SK-N-MC (cell line): ENCODE results near the gene CAMTA1.

Source experiments
- DNase-seq: peaks from one replicate; pipeline ENCODE4 v3.0.0-alpha.2; 2011; ENCODE audit warnings: low read depth, low spot score
- H3K27ac ChIP-seq: fragments of 200-600 bp; sonication (generic); 2 replicates; pipeline ENCODE4 v1.5.1; 2016; ENCODE audit warnings: mixed run types
- H3K36me3 ChIP-seq: fragments of 200-600 bp; sonication (generic); 2 replicates; pipeline ENCODE4 v1.6.1; 2017; ENCODE audit warnings: antibody characterized with exemption, low read length, mixed read lengths; ENCODE audit not compliant: insufficient read depth
- H3K4me3 ChIP-seq: fragments of 200-600 bp; sonication (generic); 2 replicates; pipeline ENCODE4 v1.5.1; 2016
- H3K9ac ChIP-seq: fragments of 200-600 bp; sonication (generic); 2 replicates; pipeline ENCODE4 v1.8.0; 2017; ENCODE audit warnings: mixed run types, mixed read lengths; ENCODE audit not compliant: insufficient read length
- H3K9me3 ChIP-seq: fragments of 200-600 bp; sonication (generic); 2 replicates; pipeline ENCODE4 v1.6.1; 2017; ENCODE audit warnings: low read depth, mild to moderate bottlenecking, antibody characterized with exemption, low read length, moderate library complexity, mixed read lengths
- EZH2 ChIP-seq: fragments of 200-600 bp; sonication (generic); IDR thresholded peaks from one replicate; pipeline ENCODE4 v1.6.1; 2017; ENCODE audit warnings: antibody characterized with exemption
- FOXP2 ChIP-seq: optimal IDR thresholded peaks from 2 replicates; pipeline ENCODE3; 2011; ENCODE audit warnings: mild to moderate bottlenecking, moderate library complexity; ENCODE audit not compliant: insufficient read depth; ENCODE audit errors: extremely low read length, control extremely low read depth
- POLR2AphosphoS5 ChIP-seq: IDR thresholded peaks from 2 replicates; pipeline ENCODE4 v1.6.1; 2012; ENCODE audit warnings: mild to moderate bottlenecking, low read depth, low read length, borderline replicate concordance

The CAMTA1 gene

DNA sequence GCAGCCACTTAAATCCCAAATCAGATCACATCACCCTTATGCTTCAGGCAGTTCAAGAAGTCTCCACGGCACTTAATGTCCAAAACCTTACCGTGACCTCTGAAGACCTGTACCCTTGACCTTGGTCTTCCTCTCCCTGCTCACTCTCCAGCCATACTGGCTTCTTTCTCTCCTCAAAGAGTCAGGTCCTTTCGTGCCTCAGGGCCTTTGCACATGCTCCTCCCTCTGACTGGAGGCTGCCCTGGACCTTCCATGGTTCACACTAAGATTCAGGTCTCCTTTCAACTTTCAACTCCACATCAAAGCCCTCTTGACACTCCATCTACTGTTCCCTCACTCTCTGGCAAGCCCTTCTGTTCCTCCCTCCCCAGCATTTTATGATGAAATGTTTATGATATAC lies 695.9 kb downstream of the CAMTA1 start:
- Histone ChIP-seq H3K9me3 (no peaks in the 10 kb centered on the region), H3K36me3 (no peaks in the 10 kb centered on the region), H3K27ac (no peak overlapping the region), H3K4me3 (no peak overlapping the region), H3K9ac (no peak overlapping the region)
- no peak for DNase-seq
- TF ChIP-seq EZH2 (no peak), FOXP2 (no peak), POLR2AphosphoS5 (no peak)

- no peak for DNase-seq
- TF ChIP-seq POLR2AphosphoS5, result no peak
- TF ChIP-seq FOXP2, result no peak
- no peak for TF ChIP-seq EZH2
Measured at GRCh38 chr1:7482077-7482476, 696.8 kb downstream of the CAMTA1 start.

DNA sequence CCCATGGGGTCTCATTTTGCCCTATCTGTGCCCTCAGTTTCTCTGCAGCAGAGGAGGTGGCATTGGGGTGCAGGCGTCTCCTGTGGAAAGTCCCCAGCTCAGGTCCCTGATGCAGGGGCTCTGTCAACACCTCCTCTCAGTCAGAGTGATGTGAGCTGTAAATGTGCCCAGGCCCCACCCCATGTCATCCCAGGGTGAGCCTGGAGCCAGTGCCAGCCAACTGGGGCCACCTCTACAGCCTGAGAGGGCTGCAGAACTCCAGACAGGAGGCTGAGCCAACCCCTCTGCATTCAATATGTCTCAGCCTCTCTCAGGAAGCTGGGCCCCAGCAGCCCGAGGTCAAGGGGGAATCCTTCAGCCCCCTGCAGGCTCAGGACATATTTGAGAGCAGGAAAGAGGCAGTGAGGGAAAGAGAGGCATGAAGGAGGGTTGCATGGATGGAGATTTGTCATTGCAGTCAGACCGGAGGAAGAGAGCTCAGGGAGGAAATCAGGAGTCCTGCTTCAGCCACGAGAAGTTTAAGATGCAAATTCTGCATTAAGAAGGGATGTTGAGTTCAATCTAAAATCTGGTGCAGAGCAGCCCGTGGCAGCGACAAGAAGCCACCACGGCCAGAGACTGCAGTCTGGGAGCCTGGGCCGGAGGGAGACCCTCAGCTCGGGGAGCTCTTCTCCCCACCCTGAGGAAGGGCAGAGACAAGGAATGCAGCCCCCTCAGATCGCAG lies 697.7 kb downstream of the CAMTA1 start:
- Histone ChIP-seq H3K4me3 (no peak overlapping the region), H3K9ac (no peak overlapping the region), H3K27ac (no peak overlapping the region), H3K36me3 (no peaks in the 10 kb centered on the region), H3K9me3 (no peaks in the 10 kb centered on the region)
- no peak for TF ChIP-seq POLR2AphosphoS5
- no peak for TF ChIP-seq FOXP2
- TF ChIP-seq EZH2, result no peak
- no peak for DNase-seq

More at GRCh38 chr1:7482077-7482476, 696.8 kb downstream of the CAMTA1 start:
- H3K4me3 ChIP-seq, result no peak overlapping the region
- H3K36me3 ChIP-seq, result no peaks in the 10 kb centered on the region
- no peak overlapping the region for H3K9ac ChIP-seq
- H3K9me3 ChIP-seq, result no peaks in the 10 kb centered on the region
- H3K27ac ChIP-seq, result no peak overlapping the region

DNA sequence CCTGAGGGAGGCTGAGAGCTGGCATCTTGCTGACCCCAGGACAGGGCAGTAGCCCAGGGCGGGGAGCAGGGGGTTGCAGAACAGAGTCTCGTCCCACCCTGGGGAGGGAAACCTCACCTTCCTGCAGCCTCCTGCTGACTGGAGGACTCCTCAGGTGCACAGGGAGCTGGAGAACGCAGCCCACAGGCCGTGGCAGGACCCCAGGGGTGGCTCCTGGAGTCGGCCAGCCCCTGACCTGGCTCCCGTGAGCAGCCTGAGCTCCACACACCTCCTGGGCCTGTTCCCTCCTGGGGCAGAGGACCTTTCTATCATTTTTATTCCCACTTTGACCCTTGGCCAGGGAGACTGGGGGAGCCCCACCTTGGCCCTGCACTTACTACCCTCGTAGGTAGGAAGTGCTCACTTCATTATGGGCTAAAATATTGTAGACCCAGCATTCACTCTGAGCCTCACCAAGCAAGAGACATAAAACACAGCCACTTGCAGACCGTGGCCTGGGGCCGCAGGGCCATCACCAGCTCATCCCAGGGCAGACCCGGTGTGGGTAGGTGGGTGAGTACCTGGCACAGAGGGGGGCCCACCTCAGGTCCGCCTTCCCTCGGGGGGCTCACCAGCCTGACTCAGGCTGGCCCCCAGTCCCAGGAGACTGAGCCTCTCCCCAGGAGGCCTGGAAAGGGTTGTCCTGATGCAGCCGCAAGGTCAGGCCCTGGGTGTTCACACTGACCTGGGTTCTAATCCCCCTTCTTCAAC lies 698.6 kb downstream of the CAMTA1 start:
- no peaks in the 10 kb centered on the region for H3K9me3 ChIP-seq
- DNase-seq, result no peak
- H3K27ac ChIP-seq, result no peak overlapping the region
- H3K36me3 ChIP-seq, result no peaks in the 10 kb centered on the region
- TF ChIP-seq FOXP2 (no peak), POLR2AphosphoS5 (no peak), EZH2 (no peak)
- no peak overlapping the region for H3K4me3 ChIP-seq
- no peak overlapping the region for H3K9ac ChIP-seq

GRCh38 chr1:7485086-7485780 lies 700.0 kb downstream of the CAMTA1 start:
- Histone ChIP-seq H3K4me3 (no peak overlapping the region), H3K9ac (no peak overlapping the region), H3K9me3 (no peaks in the 10 kb centered on the region), H3K36me3 (no peaks in the 10 kb centered on the region), H3K27ac (no peak overlapping the region)
- no peak for TF ChIP-seq POLR2AphosphoS5
- TF ChIP-seq FOXP2, result no peak
- no peak for TF ChIP-seq EZH2
- no peak for DNase-seq

DNA sequence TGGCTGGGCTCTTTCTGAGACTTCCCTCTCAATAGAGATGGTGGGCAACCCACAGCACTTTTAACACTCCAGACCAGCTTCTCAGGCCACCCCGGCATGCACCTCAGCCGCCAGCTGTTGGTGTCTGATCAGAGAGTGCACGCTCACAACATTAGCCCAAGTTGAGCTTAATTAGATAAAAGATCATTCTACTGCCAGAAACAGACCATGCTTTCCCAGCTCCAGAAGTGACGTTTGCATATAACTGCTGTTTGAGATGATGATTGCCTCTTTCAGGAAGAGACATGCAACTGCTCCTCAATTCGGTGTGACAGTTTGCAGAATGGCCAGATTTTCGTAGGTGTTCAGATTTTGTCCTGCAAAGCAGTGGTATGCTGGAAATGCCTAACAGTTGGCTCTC lies 700.6 kb downstream of the CAMTA1 start:
- H3K9me3 ChIP-seq, result no peaks in the 10 kb centered on the region
- no peak overlapping the region for H3K4me3 ChIP-seq
- no peak overlapping the region for H3K9ac ChIP-seq
- DNase-seq, result no peak
- no peak overlapping the region for H3K27ac ChIP-seq
- no peaks in the 10 kb centered on the region for H3K36me3 ChIP-seq
- TF ChIP-seq EZH2 (no peak), FOXP2 (no peak), POLR2AphosphoS5 (no peak)

GRCh38 chr1:7487766-7488474 lies 702.7 kb downstream of the CAMTA1 start:
- Histone ChIP-seq H3K27ac (no peak overlapping the region), H3K36me3 (no peaks in the 10 kb centered on the region), H3K4me3 (no peak overlapping the region), H3K9ac (no peak overlapping the region), H3K9me3 (no peaks in the 10 kb centered on the region)
- TF ChIP-seq POLR2AphosphoS5, result no peak
- TF ChIP-seq EZH2, result no peak
- no peak for TF ChIP-seq FOXP2
- no peak for DNase-seq

DNA sequence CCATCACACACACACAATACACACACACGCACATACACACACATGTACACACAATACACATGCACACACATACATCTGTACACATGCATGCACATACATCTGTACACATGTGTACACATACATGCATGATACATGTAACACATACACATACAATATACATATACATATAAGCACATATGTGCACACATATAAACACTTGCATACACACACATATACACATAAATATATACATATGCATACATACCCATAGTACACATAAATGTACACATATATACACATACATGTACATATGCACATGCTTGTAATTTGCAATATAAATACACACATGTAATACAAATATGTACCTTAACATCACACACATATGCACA lies 703.2 kb downstream of the CAMTA1 start:
- TF ChIP-seq FOXP2, result no peak
- TF ChIP-seq POLR2AphosphoS5, result no peak
- no peak for TF ChIP-seq EZH2
- Histone ChIP-seq H3K4me3 (no peak overlapping the region), H3K27ac (no peak overlapping the region), H3K36me3 (no peaks in the 10 kb centered on the region), H3K9ac (no peak overlapping the region), H3K9me3 (no peaks in the 10 kb centered on the region)
- no peak for DNase-seq
